HG03442 (cell line): Measurements from ENCODE around the gene FGR.
"Not testable (repeated sequence)": the region's sequence is repeated elsewhere in the genome, so short reads cannot be mapped to it uniquely, and the experiment has no call there.

Experiments used
- ATAC-seq: cut with Tn5 transposase; IDR thresholded peaks from one replicate; pipeline ENCODE4 v1.9.1; 2021; ENCODE audit warnings: mild to moderate bottlenecking, moderate library complexity; ENCODE audit not compliant: unreplicated experiment

The FGR gene

DNA sequence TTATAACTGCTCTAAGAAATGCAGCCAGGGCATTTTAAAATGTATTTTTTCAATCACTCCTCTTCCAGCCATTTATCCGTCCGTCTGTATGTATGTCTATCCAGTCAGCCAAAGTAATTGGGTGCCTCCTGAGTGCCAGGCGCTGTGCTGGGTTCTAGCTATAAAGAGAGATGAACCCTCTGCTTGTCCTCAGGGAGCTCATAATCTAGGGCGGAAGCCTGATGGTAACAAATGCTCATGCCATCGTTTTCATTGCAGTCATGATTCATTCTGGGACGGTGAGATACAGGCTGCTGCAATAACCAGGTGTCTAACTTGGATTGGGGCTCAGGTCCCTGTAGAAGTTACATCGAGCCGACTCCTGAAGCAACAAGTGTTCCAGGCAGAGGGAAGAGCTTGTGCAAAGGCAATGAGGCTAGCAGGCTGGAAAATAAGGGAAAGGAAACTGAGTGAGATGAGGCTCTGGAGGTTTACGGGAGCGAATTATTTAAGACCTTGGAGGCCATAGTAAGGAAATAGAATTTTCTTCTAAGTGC is 25.4 kb upstream of the FGR start:
- no peak for ATAC-seq

DNA sequence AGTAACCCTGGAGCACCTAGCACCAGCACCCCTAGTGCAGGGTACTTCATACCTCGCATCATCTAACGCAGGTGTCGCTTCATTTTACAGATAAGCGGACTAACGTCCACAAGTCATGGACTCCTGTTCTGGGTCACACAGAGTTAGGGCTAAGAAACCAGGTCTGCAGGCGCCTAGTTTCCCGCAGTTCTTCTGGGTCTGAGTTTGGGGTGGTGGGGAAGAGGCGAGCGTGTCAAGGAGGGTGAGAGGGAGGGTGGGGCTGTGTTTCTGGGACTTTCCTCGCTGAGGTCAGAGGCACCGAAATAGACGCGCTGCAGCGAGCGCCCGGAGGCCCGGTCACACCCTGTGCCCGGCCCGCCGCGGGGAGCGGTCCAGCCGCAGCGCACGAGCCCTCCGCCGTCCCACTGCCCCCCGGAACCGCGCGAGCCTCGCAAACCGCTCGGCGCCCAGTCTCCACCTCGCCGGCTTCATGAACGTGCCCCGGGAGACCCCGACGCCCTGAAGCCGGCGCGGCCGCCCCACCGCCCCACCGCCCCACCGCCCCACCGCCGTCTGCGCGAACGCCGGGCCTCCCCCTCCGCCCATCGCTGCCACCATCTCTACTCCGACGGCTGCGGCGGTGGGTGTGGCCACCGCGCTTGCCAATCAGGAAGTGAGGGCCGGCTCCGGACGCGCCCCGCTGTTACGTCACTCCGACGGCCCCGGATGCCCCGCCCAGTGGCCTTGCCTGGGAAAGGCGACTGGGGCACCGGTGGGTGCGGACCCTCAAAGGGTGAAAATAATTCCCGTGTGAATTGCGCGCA is 24.7 kb upstream of the FGR start:
- peak; percentile 62 for ATAC-seq

DNA sequence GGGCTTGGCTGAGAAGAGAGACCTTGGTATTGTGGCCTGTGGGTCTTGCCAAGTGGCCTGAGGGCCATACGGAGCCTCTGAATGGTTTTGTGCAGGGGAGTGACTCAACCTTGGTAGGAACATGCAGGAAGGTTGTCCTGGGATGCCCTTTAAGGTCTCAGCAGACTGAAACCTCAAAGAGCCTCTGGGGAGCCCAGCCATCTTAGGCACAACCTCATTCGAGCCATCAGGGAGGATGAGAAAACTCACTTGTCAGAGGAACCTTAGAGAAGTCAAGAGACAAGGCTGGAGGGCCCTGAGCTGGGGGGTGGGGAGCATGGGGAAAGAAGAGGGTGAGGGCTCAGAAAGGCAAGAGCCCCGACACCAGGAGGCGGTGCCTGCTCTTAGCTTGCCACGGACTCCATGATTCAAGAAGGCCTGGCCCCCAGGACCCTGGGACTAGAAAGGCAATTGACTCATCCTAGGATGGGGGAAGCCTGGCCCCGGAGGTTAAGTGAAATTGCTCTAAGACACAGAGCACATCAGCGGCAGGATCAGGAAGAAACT is 24.0 kb upstream of the FGR start:
- ATAC-seq: peak; percentile 1

DNA sequence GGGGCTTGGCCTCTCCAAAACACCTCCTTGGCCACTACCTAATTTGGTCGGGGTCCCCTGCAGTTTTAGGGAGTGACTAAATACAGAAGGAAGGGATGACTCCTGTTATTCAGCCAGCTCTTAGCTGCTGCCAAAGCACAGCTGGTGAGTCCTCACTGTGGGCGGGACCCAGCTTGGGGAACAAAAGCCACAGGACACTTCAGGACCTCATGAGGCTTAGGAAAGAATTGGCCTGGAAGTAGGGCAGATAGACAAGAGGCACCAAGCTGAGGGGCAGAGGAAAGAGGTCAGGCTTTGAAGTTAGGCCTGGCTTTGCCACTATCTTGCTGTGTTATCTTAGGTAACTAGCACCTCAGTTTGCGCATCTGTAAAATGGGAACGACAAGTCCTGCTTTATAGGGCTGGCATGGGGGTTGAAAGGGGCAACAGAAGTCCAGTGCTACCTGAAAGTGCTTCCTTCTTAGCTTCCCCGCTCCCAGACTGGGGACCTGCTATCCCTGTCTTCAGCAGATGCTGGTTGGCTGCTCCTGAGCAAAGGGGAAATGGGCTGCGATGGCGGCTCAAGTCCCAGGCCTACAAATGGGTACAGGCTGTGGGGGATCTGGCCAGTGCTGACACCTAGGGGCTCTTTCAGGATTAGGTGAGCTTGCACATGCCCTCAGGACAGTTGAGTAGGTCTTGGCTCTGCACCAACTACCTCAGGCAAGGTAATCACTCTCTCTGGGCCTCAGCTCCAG is 21.3 kb upstream of the FGR start:
- no peak for ATAC-seq

DNA sequence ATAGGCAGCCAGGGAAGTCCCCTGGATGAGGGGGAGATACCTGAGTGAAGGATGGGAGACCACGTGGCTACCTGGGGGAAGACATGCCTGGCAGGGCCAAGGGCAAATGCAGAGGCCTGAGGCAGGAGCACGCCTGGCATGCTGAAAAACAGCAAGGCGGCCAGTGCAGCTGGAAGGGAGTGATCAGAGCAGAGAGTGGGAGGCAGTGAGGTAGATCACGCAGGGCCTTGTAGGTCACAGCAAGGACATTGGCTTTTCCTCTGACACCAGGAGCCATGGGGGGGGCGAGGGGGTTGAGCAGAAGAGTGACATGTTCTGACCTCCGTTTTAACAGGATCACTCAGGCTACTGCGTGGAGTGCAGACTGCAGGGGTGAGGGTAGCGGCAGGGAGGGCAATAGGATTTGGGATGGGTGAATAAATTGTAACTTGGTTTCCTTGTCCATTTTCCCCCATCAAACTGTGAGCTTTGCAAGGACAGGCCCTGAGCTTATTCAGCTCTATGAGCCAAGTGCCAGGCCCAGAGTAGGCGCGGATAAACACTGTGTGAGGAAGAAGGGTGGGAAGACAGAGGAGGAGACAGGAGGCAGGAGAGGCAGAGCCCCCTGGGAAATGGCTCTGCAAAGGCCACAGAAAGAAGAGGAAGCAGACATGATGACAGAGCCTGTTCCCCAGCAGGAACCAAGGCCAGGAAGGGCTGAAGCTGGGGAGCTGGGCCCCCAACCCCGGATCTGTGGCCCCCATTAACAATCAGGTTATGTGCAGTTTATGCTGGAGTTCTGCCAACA is 20.4 kb upstream of the FGR start:
- no peak for ATAC-seq

DNA sequence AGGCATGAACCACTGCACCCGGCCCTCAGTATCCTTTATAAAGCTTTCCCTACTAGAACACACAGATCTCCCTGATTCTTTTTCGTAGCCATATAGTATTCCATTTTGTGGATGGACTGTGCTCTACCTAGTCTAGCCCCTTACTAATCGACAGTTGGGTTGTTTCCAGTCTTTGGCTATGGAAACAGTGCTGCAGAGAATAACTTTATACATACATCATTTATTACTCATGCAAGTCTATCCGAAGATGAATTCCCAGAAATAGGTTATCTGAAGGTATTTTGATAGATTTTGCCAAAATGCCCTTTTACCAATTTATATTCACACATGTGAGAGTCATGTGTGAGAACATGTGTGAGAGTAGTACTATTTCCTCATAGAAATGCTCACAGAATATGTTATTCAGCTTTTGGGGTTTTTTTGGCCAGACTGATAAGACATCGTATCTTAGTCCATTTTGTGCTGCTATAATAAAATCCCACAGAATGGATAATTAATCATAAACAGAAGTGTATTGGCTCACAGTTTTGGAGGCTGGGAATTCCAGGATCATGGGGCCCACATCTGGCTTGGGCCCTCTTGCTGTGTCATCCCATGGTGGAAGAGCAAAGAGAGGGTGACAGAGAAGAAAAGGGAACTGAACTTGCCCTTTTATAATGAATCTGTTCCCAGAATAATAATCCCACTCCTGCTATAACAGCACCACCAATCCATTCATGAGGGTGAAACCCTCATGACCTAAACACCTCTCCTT is 17.3 kb upstream of the FGR start:
- no peak for ATAC-seq

DNA sequence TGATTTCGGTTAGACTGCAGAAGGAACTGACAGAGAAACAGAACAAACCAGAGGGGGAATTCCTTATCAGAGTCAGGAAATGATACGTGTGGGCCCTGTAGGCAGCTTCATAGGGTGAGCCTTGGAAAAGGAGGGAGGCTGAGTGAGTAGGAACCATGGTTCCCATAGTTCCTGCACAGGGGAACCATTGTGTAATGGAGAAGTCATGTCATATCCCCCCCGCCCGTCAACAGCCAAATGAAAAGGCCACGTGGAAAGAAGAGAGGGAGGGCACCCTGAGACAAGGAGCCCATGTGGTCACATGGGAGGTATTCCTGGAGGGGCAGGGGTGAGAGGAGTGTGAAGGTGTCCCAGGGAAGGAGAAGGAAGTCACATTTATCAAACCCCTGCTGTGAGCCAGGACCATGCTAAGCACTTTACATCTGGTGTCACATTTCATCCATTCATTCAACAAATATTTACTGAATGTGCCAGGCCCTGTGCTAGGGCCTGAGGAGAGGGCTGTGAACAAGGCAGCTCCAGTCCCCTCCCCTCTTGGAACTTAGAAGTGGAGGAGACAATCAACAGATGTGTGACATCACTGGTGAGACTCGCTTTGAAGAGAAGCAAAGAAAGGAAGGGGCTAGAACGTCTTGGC is 15.7 kb upstream of the FGR start:
- ATAC-seq: no peak

DNA sequence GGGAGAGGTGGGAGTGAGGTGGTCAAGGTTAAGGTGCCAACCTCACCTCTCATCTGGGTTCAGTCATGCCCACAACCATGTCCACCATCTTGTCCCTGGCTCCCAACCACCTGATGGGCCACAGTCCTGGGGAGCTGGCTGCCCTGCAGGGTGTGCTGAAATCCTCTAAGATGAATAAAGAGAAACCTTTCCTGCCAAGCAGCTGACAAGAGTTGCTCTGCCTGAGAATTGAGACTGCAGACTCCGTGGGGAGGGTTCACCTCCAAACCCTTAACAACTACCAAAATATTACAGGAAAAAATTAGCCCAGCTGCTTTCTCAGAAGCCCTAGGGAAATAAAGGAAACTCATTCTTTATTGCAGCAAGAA is 15.2 kb upstream of the FGR start:
- no peak for ATAC-seq

DNA sequence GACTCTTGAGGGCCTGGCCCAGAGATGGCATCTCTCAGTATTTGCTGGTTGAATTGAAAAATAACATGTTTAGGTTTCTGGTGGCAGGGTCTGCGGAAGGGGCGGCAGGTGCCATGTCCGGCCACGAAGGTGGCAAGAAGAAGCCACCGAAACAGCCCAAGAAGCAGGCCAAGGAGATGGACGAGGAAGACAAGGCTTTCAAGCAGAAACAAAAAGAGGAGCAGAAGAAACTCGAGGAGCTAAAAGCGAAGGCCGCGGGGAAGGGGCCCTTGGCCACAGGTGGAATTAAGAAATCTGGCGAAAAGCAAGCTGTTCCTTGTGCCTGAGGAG is 14.3 kb upstream of the FGR start:
- no peak for ATAC-seq

DNA sequence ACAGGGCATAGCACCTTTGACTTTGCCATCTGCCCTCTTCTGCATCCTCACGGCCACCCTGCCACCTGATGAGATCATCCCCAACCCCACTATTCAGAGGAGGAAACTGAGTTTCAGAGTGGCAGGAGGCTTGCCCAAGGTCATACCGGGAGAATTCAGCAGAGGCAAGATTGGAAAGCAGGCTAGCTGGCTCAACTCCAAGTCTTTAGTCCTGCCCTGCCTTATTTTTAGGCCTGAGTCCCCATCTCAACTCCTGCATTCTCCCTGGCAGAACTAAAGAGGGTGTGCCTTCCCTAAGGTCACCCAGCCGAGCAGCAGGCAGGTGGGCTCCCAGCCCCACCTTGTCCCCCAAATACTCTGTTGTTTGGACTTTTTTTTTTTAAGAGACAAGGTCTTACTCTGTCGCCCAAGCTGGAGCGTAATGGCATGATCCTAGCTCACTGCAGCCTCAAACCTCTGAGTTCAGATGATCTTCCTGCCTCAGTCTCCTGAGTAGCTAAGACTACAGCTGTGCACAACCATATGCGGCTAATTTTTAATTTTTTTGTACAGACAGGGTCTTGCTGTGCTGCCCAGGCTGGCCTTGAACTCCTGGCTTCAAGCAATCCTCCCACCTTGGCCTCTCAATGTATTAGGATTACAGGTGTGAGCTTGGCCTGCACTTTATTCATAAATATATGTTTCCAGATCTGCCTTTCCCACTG is 13.8 kb upstream of the FGR start:
- no peak for ATAC-seq

DNA sequence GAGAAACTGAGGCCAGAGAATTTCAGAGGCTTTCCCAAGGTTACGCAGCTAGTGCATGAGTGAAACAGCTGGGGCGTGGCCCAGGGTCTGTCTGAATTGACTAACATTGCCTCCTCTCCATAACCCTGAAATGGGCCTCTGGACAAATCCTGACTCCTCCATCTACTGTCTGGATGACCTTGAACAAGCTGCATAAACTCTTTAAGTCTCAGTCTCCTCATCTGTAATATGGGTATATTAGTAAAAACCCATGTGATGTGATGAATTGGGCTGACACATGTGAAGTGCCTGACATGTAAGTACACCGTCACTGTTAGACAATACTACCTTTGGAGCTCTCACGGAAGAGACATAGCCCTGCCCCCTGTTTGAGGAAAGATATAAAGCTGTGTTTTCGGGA is 12.3 kb upstream of the FGR start:
- ATAC-seq: no peak

DNA sequence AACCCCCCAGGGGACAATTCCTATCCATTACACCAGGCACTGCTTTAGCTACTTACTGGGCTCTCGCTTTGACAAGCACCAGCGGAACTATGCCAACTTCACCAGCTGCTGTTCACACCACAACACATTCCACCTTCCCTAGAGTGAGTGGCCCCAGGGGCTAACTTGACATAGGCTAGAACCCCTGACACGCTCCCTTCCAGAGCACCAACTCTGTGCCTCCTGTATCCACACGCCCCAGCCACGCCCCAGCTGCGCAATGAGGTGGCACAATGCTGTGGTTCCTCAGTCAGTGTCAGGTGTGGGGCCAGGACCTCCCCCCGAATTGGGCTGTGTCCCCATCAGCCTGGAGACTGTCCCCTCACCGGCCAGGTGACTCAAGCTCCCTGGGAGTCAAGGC is 11.7 kb upstream of the FGR start:
- no peak for ATAC-seq

DNA sequence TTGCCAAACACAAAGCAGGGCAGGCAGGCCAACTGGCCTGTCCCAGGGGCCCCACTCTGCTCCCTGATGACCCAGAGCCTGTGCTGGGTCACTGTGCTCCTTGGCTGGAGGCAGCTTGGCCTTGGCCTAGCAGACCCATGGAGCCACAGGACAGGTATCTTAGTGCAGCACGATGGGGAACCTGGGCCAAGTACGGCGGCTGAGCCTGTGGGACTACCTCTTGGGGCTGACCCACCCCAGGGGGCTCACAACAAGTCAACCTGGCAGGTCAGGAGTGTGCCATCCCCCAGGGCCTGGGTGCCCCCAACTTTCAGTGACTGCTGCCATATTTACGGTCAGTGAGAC is 10.1 kb upstream of the FGR start:
- ATAC-seq: no peak

DNA sequence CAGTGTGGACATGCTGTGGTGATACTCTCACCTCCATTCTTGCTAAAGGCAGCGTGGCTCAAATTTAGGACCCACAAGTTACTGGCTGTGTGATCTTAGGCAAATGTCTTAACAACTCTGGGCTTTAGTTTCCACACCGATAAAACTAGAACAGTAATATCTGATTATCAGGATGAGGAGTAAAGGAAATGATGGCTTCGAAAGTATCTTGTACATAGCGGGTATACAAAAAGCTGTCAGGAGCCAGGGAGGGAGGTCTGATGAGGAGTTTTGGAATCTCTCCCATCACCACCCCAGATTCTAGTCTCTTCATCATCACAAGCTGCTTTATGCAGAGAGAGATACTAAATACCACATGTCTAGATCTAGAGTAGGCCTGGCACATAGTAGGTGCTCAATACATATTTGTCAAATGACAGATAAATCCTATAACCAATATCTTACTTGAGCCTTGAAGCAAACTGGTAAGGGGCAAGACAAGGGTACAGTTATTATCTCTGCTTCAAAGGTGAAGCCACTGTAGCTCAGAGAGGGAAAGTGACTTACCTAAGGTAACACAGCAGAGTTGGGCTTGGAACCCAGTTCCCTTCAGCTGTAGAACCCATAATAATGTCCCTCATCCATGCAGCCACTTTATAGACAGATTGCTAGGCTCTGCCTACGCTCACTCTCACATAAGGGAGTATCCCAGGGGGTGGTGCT is 9.5 kb upstream of the FGR start:
- no peak for ATAC-seq

DNA sequence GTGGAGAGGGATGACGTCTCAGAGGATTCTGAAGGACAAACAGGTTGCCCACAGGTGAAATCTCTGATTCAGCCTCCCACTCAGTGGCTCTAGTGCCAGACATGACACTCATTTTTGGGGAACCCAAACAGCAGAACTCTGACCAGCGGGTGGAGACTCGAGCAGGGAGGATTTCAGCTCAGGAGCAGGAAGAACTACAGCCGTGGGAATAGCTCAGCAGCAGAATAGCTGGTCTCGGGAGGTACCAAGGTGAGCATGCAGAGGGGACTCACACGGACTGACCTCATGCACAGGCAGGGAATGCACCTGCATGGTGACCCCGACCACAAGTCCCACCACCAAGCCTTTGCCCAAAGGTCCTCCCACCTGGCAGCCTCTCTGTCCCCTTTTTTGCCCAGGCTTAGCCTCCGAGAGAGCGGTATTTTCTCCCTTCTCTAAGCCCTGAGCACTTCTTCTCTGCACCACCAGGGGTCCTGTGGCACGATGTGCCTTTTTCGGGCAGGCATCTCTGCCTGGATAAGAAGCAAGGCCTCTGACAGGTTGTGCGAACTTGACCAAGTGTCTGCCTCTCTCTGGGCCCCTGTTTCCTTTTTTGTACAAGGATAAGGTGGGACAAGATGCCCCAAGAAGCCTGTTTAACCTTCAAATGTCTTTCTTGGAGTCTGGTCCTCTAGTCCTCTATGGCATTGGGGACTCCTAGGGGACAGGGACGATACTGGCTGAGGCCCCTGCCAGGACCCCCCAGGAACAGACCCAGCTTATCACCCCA is 8.8 kb upstream of the FGR start:
- no peak for ATAC-seq

DNA sequence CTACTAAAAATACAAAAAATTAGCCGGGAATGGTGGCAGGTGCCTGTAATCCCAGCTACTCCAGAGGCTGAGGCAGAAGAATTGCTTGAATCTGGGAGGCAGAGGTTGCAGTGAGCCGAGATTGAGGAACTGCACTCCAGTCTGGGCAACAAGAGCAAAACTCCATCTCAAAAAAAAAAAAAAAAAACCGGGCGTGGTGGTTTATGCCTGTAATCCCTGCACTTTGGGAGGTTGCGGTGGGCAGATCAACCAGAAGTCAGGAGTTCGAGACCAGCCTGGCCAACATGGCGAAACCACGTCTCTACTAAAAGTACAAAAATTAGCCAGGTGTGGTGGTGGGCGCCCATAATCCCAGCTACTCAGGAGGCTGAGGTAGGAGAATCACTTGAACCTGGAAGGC is 5.5 kb upstream of the FGR start:
- ATAC-seq: not testable (repeated sequence)

DNA sequence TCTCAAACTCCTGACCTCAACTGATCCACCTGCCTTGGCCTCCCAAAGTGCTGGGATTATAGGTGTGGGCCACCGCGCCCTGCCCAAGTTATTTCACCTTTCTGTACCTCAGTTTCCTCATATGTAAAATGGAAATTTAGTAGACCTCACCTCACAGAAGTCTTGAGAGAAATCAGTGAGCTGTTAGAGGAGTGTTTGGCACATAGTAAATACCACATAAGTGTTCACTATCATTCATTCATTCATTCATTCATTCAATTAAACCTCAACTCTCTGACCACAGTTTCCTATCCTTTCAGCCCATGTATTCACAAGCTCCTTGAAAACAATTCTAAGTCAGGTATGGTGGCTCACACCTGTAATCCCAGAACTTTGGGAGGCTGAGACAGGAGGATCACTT is 3.8 kb upstream of the FGR start:
- ATAC-seq: no peak

DNA sequence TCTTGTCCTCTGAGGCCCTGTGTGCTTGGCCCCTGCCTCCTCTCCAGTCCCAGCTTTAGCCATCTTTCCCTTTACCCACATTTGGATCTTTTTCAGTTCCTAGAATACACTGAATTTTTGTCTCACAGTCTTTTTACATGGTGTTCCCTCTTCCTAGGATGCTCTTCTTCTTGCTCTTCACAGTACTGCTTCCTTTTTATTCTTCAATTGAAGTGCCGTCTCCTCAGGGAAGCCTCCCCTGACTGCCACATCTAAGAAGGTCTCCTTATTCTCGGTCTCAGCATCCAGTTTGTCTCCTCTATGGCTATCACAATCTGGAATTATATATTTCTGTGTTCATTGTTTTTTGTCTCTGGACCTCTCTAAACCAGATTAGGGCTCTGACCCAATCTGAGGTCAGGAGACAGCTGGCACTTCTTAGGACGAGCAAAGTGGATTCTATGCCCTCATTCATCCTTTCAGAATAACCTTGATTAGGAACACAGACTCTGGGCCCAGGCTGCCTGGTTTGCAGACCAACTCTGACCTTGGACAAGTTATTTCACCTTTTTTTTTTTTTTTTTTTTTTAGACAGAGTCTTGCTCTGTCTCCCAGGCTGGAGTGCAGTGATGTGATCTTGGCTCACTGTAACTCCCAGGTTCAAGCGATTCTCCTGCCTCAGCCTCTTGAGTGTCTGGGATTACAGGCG is 3.2 kb upstream of the FGR start:
- ATAC-seq: no peak
